ENCODE measurements around the gene LARGE1.

LARGE1 gene

GRCh38 chr22:33337524-33337923 is 582.8 kb downstream of the LARGE1 start:
- no peak for ATAC-seq

GRCh38 chr22:33335611-33336279 is 584.5 kb downstream of the LARGE1 start:
- no peak for ATAC-seq

- ATAC-seq = no peak
Measured at GRCh38 chr22:33332538-33332937, 587.7 kb downstream of the LARGE1 start.

- ATAC-seq = no peak
Measured at GRCh38 chr22:33331017-33331416, 589.3 kb downstream of the LARGE1 start.

GRCh38 chr22:33330534-33330933 is 589.7 kb downstream of the LARGE1 start:
- no peak for ATAC-seq

GRCh38 chr22:33329398-33329797 is 590.9 kb downstream of the LARGE1 start:
- ATAC-seq = no peak

GRCh38 chr22:33328789-33329296 is 591.4 kb downstream of the LARGE1 start:
- no peak for ATAC-seq

- ATAC-seq = no peak
Measured at GRCh38 chr22:33327348-33327860, 592.9 kb downstream of the LARGE1 start.

GRCh38 chr22:33326540-33327295 is 593.6 kb downstream of the LARGE1 start:
- ATAC-seq = no peak

- peak in 1 of 2 donors; percentile 27 for ATAC-seq
Measured at GRCh38 chr22:33325232-33326004, 594.9 kb downstream of the LARGE1 start.

GRCh38 chr22:33324228-33324627 is 596.0 kb downstream of the LARGE1 start:
- ATAC-seq = no peak

GRCh38 chr22:33321466-33321865 is 598.8 kb downstream of the LARGE1 start:
- ATAC-seq = no peak

GRCh38 chr22:33315954-33316353 is 604.3 kb downstream of the LARGE1 start:
- ATAC-seq = no peak

- no peak for ATAC-seq
Measured at GRCh38 chr22:33315117-33315516, 605.2 kb downstream of the LARGE1 start.

- no peak for ATAC-seq
Measured at GRCh38 chr22:33314316-33314715, 606.0 kb downstream of the LARGE1 start.

GRCh38 chr22:33303099-33303498 is 617.2 kb downstream of the LARGE1 start:
- no peak for ATAC-seq

GRCh38 chr22:33302549-33302948 is 617.7 kb downstream of the LARGE1 start:
- ATAC-seq = no peak

GRCh38 chr22:33302049-33302545 is 618.2 kb downstream of the LARGE1 start:
- no peak for ATAC-seq

- ATAC-seq = no peak
Measured at GRCh38 chr22:33300165-33300564, 620.1 kb downstream of the LARGE1 start.

GRCh38 chr22:33299245-33299956 is 620.9 kb downstream of the LARGE1 start:
- peak; percentile 17 to 66 for ATAC-seq

GRCh38 chr22:33296941-33297340 is 623.3 kb downstream of the LARGE1 start:
- no peak for ATAC-seq

- no peak for ATAC-seq
Measured at GRCh38 chr22:33288078-33288477, 632.2 kb downstream of the LARGE1 start.

All from activated CD4-positive, CD25-positive, alpha-beta regulatory T cell treated with anti-CD3 and anti-CD28 coated beads, Interleukin-2, amount 50 U/mL, for 24 hours (primary cell).